Measurements from ENCODE around the gene BOLA3. TPM values are rescaled to one million over a fixed set of nuclear protein-coding genes. Genes with fewer than 3 reads are reported as not detected.

The BOLA3 gene
- total and polyA plus RNA-seq, 10 donors: 12.6 to 41.4 (median 23.7) TPM

GRCh38 chr2:74086021-74086420, 61.7 kb downstream of the BOLA3 start:
- H3K27ac ChIP-seq: no peak overlapping the region
- no peaks in the 10 kb centered on the region for H3K9me3 ChIP-seq
- no peak for DNase-seq
- 94 to 97% (median 96%) methylated on average over 6 of the region's 6 CpGs for WGBS, 5 donors
- H3K27me3 ChIP-seq (replicated peaks in 1 of 7): no peaks in the 10 kb centered on the region
- H3K4me1 ChIP-seq: no peaks in the 10 kb centered on the region
- no peak overlapping the region for H3K4me3 ChIP-seq
- H3K36me3 ChIP-seq: peaks cover 0 to 100% (median 68%) of the 10 kb centered on the region in 6 donors
- intact Hi-C loops (cut with DNase I; ENCODE audit: low total_unique reads): no loop called here
- TF ChIP-seq POLR2A (IDR thresholded peaks at IDR 0.05) (no peak), POLR2AphosphoS5 (IDR thresholded peaks at IDR 0.05) (no peak), CTCF (IDR thresholded peaks at IDR 0.05 in 8 of 11, conservative IDR thresholded peaks at IDR 0.05 in 3 of 11) (no peak)

Other genes with a start within 250 kb of the BOLA3 start
- gene DGUOK, start 221.0 kb downstream of the BOLA3 start, total RNA-seq: 10 to 100 TPM; 41.3 to 85.4 (median 52.0) TPM
- 100 to 1,000 TPM in 2 of 3 donors, 10 to 100 TPM in 1; 92.0 to 120 (median 103) TPM for gene DGUOK, start 221.0 kb downstream of the BOLA3 start, polyA plus RNA-seq
- gene TET3, start 163.0 kb downstream of the BOLA3 start, total RNA-seq: 10 to 100 TPM; 18.9 to 27.6 (median 24.0) TPM
- gene TET3, start 163.0 kb downstream of the BOLA3 start, polyA plus RNA-seq: 1 to 10 TPM; 1.6 to 3.9 (median 1.7) TPM
- gene MOB1A, start 31.0 kb upstream of the BOLA3 start, total RNA-seq: 100 to 1,000 TPM; 144 to 198 (median 177) TPM
- gene MOB1A, start 31.0 kb upstream of the BOLA3 start, polyA plus RNA-seq: 10 to 100 TPM; 55.0 to 87.1 (median 62.8) TPM
- gene MTHFD2, start 50.7 kb upstream of the BOLA3 start, total RNA-seq: 10 to 100 TPM; 32.5 to 71.1 (median 45.1) TPM
- 10 to 100 TPM; 17.8 to 35.8 (median 26.8) TPM for gene MTHFD2, start 50.7 kb upstream of the BOLA3 start, polyA plus RNA-seq
- 1 to 10 TPM; 2.1 to 9.7 (median 3.9) TPM for gene SLC4A5, start 195.5 kb upstream of the BOLA3 start, total RNA-seq
- 1 to 10 TPM in 1 of 3 donors, under 1 TPM in 2; 0.45 to 1.1 (median 0.62) TPM for gene SLC4A5, start 195.5 kb upstream of the BOLA3 start, polyA plus RNA-seq
- gene DCTN1, start 232.4 kb upstream of the BOLA3 start, total RNA-seq: 100 to 1,000 TPM in 4 of 7 donors, 10 to 100 TPM in 3; 81.8 to 113 (median 100) TPM
- 10 to 100 TPM; 47.8 to 77.2 (median 53.7) TPM for gene DCTN1, start 232.4 kb upstream of the BOLA3 start, polyA plus RNA-seq